Chondrocyte (in vitro differentiated cells): ENCODE measurements around the gene GAS5. TPM values are rescaled to one million over a fixed set of nuclear protein-coding genes. Genes with fewer than 3 reads are reported as not detected.
A peak's percentile ranks its signal among the peaks of the same experiment; 100 is the strongest.

Experiments
- DNase-seq: peaks from one replicate; pipeline ENCODE4 v3.0.0; 2021; ENCODE audit warnings: mixed read lengths, low spot score
- H3K27ac Mint-ChIP-seq: one replicate; pipeline ENCODE4 v1.8.0; 2021; ENCODE audit warnings: mild to moderate bottlenecking, moderate library complexity, mixed read lengths; ENCODE audit not compliant: unreplicated experiment
- H3K27me3 Mint-ChIP-seq: 2 replicates; pipeline ENCODE4 v1.8.0; 2021; ENCODE audit warnings: low read depth, mixed read lengths
- H3K36me3 Mint-ChIP-seq: 2 replicates; pipeline ENCODE4 v1.8.0; 2021; ENCODE audit warnings: low read depth, mixed read lengths
- H3K4me1 Mint-ChIP-seq: 2 replicates; pipeline ENCODE4 v1.8.0; 2021; ENCODE audit warnings: low read depth, mild to moderate bottlenecking, mixed read lengths
- H3K4me3 Mint-ChIP-seq: one replicate; pipeline ENCODE4 v1.8.0; 2021; ENCODE audit warnings: mild to moderate bottlenecking, moderate library complexity, mixed read lengths; ENCODE audit not compliant: unreplicated experiment
- H3K9me3 Mint-ChIP-seq: 2 replicates; pipeline ENCODE4 v1.8.0; 2021; ENCODE audit warnings: low read depth, mixed read lengths
- total RNA-seq: library from RNA; stranded (reverse); gene quantifications from 3 replicates; pipeline ENCODE4 v1.2.1, GENCODE V29; 2021
- TF ChIP-seq, protein P1 (sequence below): fragments of 200-600 bp; sonication (generic); IDR thresholded peaks from 2 replicates; pipeline ENCODE4 v1.5.0; 2021; ENCODE audit warnings: antibody characterized with exemption, mild to moderate bottlenecking, moderate library complexity

Gene GAS5
- total RNA-seq, 1 donor from 2014 or later, result 340 TPM

DNA sequence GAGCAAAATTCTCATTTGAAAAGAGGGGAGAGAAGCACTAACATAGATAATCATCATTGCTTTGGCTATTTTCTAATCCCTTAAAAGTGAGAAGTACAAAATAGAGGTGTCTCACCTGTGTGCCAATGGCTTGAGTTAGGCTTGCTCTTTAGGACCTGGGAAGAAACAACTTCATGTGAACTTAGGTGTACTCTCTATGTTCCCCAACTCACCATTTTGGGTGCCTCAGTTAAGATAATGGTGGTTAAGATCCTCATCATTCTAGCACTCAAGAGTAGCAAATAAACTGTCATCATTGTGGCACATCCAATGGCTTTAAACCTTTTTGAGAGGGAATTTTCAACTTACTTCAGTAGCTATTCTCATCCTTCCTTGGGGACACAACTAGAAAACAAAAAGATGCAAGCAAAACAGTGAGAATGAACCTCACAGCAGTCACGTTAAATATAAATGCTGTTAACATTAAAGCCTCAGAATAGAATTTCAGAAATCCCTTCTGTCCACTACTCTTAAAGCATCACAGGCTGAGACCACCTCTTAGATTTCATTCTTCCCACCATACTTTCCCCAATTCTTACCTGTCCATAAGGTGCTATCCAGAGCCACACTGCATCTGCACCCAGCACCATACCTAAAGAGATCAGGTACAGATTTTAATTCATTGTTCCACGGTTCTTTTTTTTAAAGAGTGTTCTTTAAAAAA, 1.2 kb downstream of the GAS5 start:
- no peak for DNase-seq
- Mint-ChIP-seq H3K27me3 (no peaks in the 10 kb centered on the region), H3K36me3 (peaks cover 41% of the 10 kb centered on the region), H3K9me3 (no peaks in the 10 kb centered on the region), H3K27ac (peak overlapping the region; percentile 98), H3K4me3 (peak overlapping the region; percentile 91), H3K4me1 (peaks cover 54% of the 10 kb centered on the region)
- TF ChIP-seq, protein P1, sequence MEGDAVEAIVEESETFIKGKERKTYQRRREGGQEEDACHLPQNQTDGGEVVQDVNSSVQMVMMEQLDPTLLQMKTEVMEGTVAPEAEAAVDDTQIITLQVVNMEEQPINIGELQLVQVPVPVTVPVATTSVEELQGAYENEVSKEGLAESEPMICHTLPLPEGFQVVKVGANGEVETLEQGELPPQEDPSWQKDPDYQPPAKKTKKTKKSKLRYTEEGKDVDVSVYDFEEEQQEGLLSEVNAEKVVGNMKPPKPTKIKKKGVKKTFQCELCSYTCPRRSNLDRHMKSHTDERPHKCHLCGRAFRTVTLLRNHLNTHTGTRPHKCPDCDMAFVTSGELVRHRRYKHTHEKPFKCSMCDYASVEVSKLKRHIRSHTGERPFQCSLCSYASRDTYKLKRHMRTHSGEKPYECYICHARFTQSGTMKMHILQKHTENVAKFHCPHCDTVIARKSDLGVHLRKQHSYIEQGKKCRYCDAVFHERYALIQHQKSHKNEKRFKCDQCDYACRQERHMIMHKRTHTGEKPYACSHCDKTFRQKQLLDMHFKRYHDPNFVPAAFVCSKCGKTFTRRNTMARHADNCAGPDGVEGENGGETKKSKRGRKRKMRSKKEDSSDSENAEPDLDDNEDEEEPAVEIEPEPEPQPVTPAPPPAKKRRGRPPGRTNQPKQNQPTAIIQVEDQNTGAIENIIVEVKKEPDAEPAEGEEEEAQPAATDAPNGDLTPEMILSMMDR, result no peak

DNA sequence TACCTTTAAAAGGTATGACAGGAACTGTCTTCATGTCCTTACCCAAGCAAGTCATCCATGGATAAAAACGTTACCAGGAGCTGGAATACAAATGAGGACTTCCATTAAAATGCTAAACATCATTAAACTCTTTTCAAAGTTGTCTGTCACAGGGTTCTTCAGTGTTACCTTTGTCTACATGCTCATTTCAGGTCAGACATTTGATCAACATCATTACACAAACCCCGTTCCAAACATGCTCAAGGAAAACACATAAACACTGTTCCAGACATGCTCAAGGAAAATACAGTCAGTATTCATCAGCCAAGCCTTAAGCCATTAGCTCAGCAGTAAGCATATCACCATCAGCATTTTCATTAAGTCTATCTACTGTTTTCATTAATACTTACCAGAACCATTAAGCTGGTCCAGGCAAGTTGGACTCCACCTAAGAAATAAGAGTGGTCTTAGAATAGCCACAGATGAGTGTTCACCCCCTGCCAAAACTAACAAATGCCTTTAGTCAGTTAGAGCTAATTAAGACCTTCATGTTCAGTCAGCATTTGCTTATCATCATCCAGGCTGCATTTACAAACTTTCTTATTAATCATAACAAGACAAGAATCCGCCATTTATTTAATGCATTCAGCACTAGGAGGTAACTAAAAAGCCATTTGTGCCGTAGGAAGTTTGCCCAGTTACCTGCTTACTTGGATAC, 2.2 kb downstream of the GAS5 start:
- peaks cover 37% of the 10 kb centered on the region for H3K36me3 Mint-ChIP-seq
- TF ChIP-seq, protein P1, result no peak
- H3K4me3 Mint-ChIP-seq, result peak overlapping the region; percentile 91

DNA sequence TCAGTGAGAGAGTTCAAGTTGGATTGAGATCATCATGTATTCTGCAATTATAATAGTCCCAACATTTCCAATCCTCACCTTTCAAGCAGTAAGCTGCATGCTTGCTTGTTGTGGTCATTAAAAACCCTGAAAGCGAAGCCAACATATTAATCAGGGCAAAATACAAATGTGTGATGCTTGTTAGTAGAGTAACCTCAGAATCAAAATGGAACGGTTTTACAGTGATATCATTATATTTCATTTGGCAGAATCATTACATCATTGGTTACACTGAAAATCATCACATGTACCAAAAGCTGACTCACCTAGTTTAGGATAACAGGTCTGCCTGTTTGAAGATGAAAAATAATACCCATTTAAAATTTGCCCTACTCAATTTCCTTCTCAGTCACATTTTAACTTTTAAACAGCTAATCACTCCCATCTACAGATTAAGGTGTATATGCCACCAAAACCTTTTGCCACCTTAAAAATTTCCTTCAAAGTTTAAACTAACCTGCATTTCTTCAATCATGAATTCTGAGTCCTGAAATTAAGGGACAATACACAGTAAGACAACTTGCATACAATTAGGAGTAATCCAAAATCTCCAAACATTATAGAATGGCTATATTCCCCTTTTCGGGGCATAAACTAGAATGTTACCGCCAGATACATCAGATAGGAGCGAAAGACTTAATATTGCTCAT, 3.5 kb downstream of the GAS5 start:
- Mint-ChIP-seq H3K4me1 (peaks cover 46% of the 10 kb centered on the region), H3K27me3 (no peaks in the 10 kb centered on the region), H3K27ac (peak overlapping the region; percentile 51), H3K36me3 (peaks cover 34% of the 10 kb centered on the region), H3K9me3 (no peaks in the 10 kb centered on the region), H3K4me3 (peak overlapping the region; percentile 91)
- DNase-seq, result no peak
- TF ChIP-seq, protein P1, result no peak

More for the DNA sequence above, 2.2 kb downstream of the GAS5 start:
- no peaks in the 10 kb centered on the region for H3K27me3 Mint-ChIP-seq
- H3K27ac Mint-ChIP-seq, result peak overlapping the region; percentile 80
- peaks cover 48% of the 10 kb centered on the region for H3K4me1 Mint-ChIP-seq
- no peaks in the 10 kb centered on the region for H3K9me3 Mint-ChIP-seq
- DNase-seq, result no peak

DNA sequence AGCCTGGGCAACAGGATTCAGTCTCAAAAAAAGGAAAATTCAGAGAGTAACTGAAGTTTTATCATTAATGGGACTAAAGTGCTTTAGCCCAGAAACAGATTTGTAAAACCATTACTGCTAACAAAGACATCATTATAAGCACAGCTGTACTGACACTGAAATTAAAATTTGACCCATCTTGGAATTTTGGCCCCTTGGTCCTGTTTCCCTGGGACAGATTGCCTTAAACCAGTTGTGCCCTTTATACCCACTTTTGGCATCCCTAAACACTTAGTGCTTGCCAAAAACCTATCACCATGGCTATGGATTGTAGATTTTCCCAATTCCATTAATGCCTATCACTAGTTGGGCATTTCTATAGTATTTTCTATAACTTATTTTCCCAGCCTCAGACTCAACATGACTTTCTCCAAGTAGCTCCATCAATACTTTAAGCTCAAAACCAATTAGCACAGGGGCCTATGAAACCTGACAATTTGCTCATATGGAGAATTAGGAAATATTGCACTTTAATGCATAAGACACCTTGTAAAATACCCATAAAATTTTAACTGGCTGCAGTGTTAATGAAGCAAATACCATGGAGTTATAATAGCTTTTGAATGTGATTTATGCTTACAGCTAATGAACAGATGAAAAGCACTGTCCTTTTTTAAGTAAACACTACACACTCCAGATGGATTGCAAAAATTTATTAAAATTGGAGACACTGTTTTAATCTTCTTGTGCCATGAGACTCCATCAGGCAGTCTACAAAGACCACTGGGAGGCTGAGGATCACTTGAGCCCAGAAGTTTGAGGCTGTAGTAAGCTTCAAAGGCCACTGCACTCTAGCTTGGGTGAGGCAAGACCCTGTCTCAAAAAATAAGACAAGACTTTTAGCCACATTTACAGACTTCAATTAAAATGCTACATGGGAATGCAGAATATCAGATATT, 4.3 kb downstream of the GAS5 start:
- no peak overlapping the region for H3K4me3 Mint-ChIP-seq
- H3K36me3 Mint-ChIP-seq, result peaks cover 34% of the 10 kb centered on the region
- H3K27me3 Mint-ChIP-seq, result no peaks in the 10 kb centered on the region

More for the DNA sequence above, 4.3 kb downstream of the GAS5 start:
- no peaks in the 10 kb centered on the region for H3K9me3 Mint-ChIP-seq
- DNase-seq, result no peak
- H3K27ac Mint-ChIP-seq, result peak overlapping the region; percentile 46
- peaks cover 39% of the 10 kb centered on the region for H3K4me1 Mint-ChIP-seq
- TF ChIP-seq, protein P1, result no peak
